Lung (tissue), 12 donors: Measurements from ENCODE around the gene NRG4. TPM values are rescaled to one million over a fixed set of nuclear protein-coding genes. Genes with fewer than 3 reads are reported as not detected.

Source experiments
- ATAC-seq: fragments of 200-7000 bp; cut with Tn5 transposase; one replicate; pipeline ENCODE4 v1.9.1; 2020; ENCODE audit warnings: moderate number of reproducible peaks; ENCODE audit not compliant: insufficient read depth, low FRiP score
- DNase-seq, 3 donors: peaks; one replicate each; pipeline ENCODE4 v3.0.0-alpha.2; 2013 to 2017
- H3K27ac ChIP-seq, 2 donors: one replicate each; pipeline ENCODE4 v1.5.1; 2013; ENCODE audit warnings: mild to moderate bottlenecking in 2 of 2, moderate library complexity in 2 of 2, control low read depth in 1 of 2, inconsistent platforms in 1 of 2, low read depth in 1 of 2, low read length in 1 of 2
- H3K27me3 ChIP-seq, 3 donors: one replicate each; pipeline ENCODE4 v1.5.1; 2013; ENCODE audit warnings: low read length in 2 of 3; ENCODE audit not compliant: control insufficient read depth in 3 of 3, insufficient read depth in 3 of 3
- H3K36me3 ChIP-seq, 4 donors: one replicate each; pipeline ENCODE4 v1.5.1; 2013; ENCODE audit warnings: low read length in 4 of 4, mild to moderate bottlenecking in 1 of 4, moderate library complexity in 1 of 4; ENCODE audit not compliant: control insufficient read depth in 4 of 4, insufficient read depth in 4 of 4
- H3K4me1 ChIP-seq, 5 donors: one replicate each; pipeline ENCODE4 v1.5.1; 2013; ENCODE audit warnings: low read length in 5 of 5, mild to moderate bottlenecking in 2 of 5, moderate library complexity in 1 of 5; ENCODE audit not compliant: control insufficient read depth in 5 of 5, insufficient read depth in 5 of 5
- H3K4me3 ChIP-seq: one replicate; pipeline ENCODE4 v1.5.1; 2013; ENCODE audit warnings: mild to moderate bottlenecking, control low read depth, moderate library complexity
- H3K9ac ChIP-seq, 2 donors: one replicate each; pipeline ENCODE4 v1.5.1; 2013; ENCODE audit warnings: low read length in 2 of 2, control low read depth in 1 of 2; ENCODE audit not compliant: insufficient read depth in 1 of 2
- H3K9me3 ChIP-seq, 4 donors: one replicate each; pipeline ENCODE4 v1.5.1; 2013; ENCODE audit warnings: low read length in 3 of 4, mild to moderate bottlenecking in 1 of 4, moderate library complexity in 1 of 4; ENCODE audit not compliant: control insufficient read depth in 4 of 4, insufficient read depth in 3 of 4
- CTCF ChIP-seq: IDR thresholded peaks from 2 replicates; pipeline ENCODE4 v1.5.1; 2012; ENCODE audit warnings: mild to moderate bottlenecking; ENCODE audit errors: control extremely low read depth, extremely low read depth
- WGBS, 2 donors: extraction: QIAGEN DNeasy Blood & Tissue Kit; methylation state at CpG; one replicate each; pipeline ENCODE4 v1.1.7; 2013; 5-methylcytosine and 5-hydroxymethylcytosine counted together
- polyA plus RNA-seq, 2 donors: library from polyadenylated mRNA; stranded (reverse); fragments of 200-250 nt; gene quantifications; one replicate each; pipeline ENCODE4 v1.2.1, GENCODE V29; 2013
- total RNA-seq, 2 donors: library from RNA; depleted of rRNA in 1 of 2; stranded (reverse); fragments of >200 nt in 1 of 2; gene quantifications; one replicate each; pipeline ENCODE4 v1.2.1, GENCODE V29; 2014 to 2021
- donor health status: control.
- donor health status: control.
- donor health status: Bipolar disorder and iron deficiency.
- donor health status: healthy.
- donor health status: DM: yes; HTN: yes; CAD: no.

The NRG4 gene
- total and polyA plus RNA-seq, 4 donors, result 0.65 to 4.8 (median 2.7) TPM

GRCh38 chr15:75921732-75922703, 90.2 kb downstream of the NRG4 start:
- Histone ChIP-seq H3K36me3 (peaks cover 0 to 11% (median 3%) of the 10 kb centered on the region in 4 donors), H3K4me3 (no peak overlapping the region), H3K27ac (peak overlapping the region; percentile 29 to 33), H3K9me3 (no peaks in the 10 kb centered on the region), H3K9ac (no peak overlapping the region), H3K27me3 (no peaks in the 10 kb centered on the region), H3K4me1 (peaks cover 0 to 17% (median 4%) of the 10 kb centered on the region in 5 donors)
- TF ChIP-seq CTCF, result no peak
- 76 to 77% methylated on average over 9 of the region's 9 CpGs for WGBS, 2 donors
- DNase-seq (peak in 2 of 3 donors; percentile 31 to 51), ATAC-seq (no peak)

DNA sequence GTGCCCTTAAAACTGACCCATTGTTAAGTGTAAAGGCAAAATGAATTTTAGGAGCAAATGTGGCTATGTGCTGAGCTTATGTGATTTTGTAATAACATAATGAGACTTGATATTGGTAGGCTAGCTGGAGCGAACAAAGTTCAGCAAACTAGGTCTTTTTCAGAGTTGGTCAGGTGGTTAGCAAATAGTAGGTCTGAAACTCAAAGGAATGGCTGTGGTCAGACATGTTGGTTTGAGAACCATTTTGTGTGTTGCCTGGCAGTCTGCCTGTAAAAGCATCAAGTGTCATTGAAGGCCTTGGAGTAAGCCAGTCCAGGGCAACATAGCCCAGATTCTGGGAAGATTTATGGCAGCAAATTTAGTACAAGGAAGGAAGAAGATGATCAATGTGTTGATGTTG, 92.1 kb downstream of the NRG4 start:
- H3K9me3 ChIP-seq, result no peaks in the 10 kb centered on the region
- ATAC-seq (no peak), DNase-seq (no peak)
- peaks cover 0 to 7% (median 4%) of the 10 kb centered on the region in 5 donors for H3K4me1 ChIP-seq
- no peak for TF ChIP-seq CTCF
- H3K36me3 ChIP-seq, result peaks cover 0 to 6% (median 4%) of the 10 kb centered on the region in 4 donors
- no peak overlapping the region for H3K9ac ChIP-seq
- no peak overlapping the region for H3K4me3 ChIP-seq
- H3K27me3 ChIP-seq, result no peaks in the 10 kb centered on the region
- H3K27ac ChIP-seq, result no peak overlapping the region
- 99 to 100% methylated on average over 1 of the region's 1 CpG for WGBS, 2 donors

- Histone ChIP-seq H3K4me3 (no peak overlapping the region), H3K27ac (no peak overlapping the region), H3K27me3 (no peaks in the 10 kb centered on the region), H3K36me3 (peaks cover 4 to 10% (median 7%) of the 10 kb centered on the region in 4 donors), H3K9ac (no peak overlapping the region), H3K4me1 (peaks cover 0 to 7% (median 3%) of the 10 kb centered on the region in 5 donors), H3K9me3 (no peaks in the 10 kb centered on the region)
- TF ChIP-seq CTCF, result no peak
- WGBS, 2 donors, result 96 to 97% methylated on average over 1 of the region's 1 CpG
- ATAC-seq (no peak), DNase-seq (peak in 1 of 3 donors; percentile 12)
Observed at GRCh38 chr15:75918135-75918534, 94.1 kb downstream of the NRG4 start.
